Panc1 (cell line): ENCODE data around the gene CCM2.

ENCODE experiments used
- POLR2AphosphoS5 ChIP-seq: IDR thresholded peaks from 2 replicates; pipeline ENCODE4 v1.6.1; 2012; ENCODE audit warnings: mild to moderate bottlenecking, low read depth, low read length, moderate library complexity
- SIN3A ChIP-seq: IDR thresholded peaks from 2 replicates; pipeline ENCODE4 v1.6.1; 2012; ENCODE audit warnings: low read depth, mild to moderate bottlenecking, low read length, moderate library complexity, borderline replicate concordance; ENCODE audit not compliant: insufficient read depth
- TCF7L2 ChIP-seq: IDR thresholded peaks from 2 replicates; pipeline ENCODE4 v1.6.1; 2011; ENCODE audit warnings: mild to moderate bottlenecking, low read depth, low read length, inconsistent platforms
- TF ChIP-seq, protein P1 (sequence below): fragments of 450-650 bp; IDR thresholded peaks from 2 replicates; pipeline ENCODE4 v1.5.1; 2017; ENCODE audit warnings: mild to moderate bottlenecking
- TF ChIP-seq, protein P2 (sequence below), 2 experiments: IDR thresholded peaks; 2 replicates each; pipeline ENCODE4 v1.6.1; 2011 to 2012; ENCODE audit warnings: low read depth in 2 of 2, control low read depth in 1 of 2, low read length in 1 of 2, mild to moderate bottlenecking in 1 of 2, moderate library complexity in 1 of 2; ENCODE audit not compliant: insufficient read depth in 1 of 2

DNA sequence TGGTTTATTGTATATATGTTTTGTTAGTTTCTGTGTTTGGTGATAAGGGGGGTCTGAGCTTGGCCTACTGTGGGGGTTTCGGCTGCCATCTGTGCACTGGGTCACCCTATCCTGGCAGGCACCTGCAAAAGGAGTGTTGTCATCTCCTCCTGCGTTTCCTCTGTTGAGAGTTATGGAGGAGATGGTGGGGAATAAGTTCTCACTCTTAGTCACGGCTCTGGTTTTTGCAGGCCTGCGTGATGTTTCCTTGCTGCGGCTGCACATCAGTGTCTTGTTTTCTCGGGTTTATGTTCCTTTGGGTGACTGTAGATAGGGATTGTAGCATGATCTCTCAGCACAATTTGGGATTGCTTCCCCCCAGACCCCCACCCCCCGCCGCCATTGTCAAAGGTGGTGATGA, 36.8 kb downstream of the CCM2 start:
- TF ChIP-seq, protein P1, sequence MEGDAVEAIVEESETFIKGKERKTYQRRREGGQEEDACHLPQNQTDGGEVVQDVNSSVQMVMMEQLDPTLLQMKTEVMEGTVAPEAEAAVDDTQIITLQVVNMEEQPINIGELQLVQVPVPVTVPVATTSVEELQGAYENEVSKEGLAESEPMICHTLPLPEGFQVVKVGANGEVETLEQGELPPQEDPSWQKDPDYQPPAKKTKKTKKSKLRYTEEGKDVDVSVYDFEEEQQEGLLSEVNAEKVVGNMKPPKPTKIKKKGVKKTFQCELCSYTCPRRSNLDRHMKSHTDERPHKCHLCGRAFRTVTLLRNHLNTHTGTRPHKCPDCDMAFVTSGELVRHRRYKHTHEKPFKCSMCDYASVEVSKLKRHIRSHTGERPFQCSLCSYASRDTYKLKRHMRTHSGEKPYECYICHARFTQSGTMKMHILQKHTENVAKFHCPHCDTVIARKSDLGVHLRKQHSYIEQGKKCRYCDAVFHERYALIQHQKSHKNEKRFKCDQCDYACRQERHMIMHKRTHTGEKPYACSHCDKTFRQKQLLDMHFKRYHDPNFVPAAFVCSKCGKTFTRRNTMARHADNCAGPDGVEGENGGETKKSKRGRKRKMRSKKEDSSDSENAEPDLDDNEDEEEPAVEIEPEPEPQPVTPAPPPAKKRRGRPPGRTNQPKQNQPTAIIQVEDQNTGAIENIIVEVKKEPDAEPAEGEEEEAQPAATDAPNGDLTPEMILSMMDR = no peak
- TF ChIP-seq POLR2AphosphoS5 = no peak
- TF ChIP-seq, protein P2, sequence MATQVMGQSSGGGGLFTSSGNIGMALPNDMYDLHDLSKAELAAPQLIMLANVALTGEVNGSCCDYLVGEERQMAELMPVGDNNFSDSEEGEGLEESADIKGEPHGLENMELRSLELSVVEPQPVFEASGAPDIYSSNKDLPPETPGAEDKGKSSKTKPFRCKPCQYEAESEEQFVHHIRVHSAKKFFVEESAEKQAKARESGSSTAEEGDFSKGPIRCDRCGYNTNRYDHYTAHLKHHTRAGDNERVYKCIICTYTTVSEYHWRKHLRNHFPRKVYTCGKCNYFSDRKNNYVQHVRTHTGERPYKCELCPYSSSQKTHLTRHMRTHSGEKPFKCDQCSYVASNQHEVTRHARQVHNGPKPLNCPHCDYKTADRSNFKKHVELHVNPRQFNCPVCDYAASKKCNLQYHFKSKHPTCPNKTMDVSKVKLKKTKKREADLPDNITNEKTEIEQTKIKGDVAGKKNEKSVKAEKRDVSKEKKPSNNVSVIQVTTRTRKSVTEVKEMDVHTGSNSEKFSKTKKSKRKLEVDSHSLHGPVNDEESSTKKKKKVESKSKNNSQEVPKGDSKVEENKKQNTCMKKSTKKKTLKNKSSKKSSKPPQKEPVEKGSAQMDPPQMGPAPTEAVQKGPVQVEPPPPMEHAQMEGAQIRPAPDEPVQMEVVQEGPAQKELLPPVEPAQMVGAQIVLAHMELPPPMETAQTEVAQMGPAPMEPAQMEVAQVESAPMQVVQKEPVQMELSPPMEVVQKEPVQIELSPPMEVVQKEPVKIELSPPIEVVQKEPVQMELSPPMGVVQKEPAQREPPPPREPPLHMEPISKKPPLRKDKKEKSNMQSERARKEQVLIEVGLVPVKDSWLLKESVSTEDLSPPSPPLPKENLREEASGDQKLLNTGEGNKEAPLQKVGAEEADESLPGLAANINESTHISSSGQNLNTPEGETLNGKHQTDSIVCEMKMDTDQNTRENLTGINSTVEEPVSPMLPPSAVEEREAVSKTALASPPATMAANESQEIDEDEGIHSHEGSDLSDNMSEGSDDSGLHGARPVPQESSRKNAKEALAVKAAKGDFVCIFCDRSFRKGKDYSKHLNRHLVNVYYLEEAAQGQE (IDR thresholded peaks at IDR 0.05; ENCODE audit: insufficient read depth in 1 of 2, low read depth in 2 of 2, low read length in 1 of 2) = no peak
- no peak for TF ChIP-seq TCF7L2
- TF ChIP-seq SIN3A = no peak
